ENCODE measurements around the gene IFT43.

The IFT43 gene

DNA sequence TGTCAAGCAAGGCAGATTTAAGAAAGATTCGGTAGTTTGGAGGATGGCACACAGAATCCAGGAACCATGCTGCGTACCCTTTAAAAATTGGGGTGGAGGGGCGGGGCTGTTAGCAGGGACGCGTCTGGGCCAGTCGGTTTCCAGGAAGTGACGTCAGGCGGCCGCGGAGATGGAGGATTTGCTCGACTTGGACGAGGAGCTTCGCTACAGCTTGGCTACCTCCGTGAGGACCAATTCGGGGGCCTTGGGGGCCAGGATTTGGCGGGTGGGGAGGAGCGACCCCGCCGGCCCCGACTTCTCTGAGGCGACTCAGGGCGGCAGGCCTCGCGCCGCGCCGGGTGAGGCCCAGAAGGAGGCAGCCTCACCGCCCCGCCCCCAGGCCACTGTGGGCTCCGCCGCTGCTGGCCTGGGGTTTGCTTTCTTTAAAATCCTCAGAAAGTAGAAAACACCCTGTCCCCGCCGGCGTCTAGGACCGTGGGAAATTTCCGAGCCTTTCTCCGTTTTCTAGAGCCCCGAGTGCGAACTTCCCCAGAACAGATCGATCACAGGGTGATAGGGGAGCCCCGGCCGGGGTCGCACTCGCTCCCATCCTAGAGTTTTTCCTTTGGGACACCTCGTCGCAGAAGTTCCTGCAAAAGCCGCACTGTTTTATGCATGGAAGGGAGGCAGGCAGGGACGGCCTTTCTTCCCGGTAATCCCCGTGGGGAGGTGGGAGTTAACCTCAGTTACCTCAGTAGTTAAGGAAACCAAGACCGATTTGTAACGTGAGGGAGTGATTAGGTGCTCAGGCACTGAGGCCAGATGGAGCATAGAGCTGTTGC is at the start of gene IFT43:
Gene IFT43 (plus strand): TSS at position 146 of the 821 bp plus-strand sequence. CDS start 24 bp downstream, at position 170.
- peak; percentile 79 for DNase-seq (ENCODE audit: low spot score)

DNA sequence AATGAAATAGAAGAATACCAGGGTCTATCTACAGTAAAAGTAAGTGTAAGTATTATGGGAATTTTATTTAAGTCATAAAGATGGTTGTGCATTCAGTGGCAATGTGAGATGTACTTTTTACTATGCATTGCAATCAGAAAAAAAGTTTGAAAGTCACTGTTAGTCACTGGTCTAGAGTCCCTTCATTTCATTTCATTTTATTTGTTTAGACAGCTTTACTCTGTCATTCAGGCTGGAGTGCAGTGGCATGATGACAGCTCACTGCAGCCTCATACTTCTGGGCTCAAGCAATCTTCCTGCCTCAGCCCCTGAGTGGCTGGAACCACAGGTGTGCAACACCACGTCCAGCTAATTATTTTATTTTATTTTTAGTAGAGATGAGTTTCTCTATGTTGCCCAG is 46.4 kb upstream of the IFT43 start:
- no peak for DNase-seq (ENCODE audit: low spot score)

DNA sequence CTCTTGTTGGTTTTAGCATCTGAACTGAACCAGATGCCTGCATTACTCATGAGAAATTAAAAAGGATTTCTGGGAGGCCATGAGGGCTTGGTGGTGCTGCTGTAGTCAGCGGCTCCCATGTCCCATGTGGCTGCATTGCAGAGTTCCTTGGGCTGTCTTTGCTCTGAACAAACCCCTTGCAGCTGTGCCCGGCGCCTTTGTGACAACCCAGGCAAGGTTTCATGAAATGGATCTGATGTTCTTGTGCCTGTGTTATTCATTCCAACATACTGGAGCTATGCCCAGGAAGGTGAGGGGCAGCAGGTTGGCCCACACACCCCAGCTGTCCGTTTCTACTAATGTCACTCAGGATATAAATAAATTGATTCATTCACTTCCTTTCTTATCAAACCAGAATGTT is 44.5 kb upstream of the IFT43 start:
- DNase-seq (ENCODE audit: low spot score) = no peak

DNA sequence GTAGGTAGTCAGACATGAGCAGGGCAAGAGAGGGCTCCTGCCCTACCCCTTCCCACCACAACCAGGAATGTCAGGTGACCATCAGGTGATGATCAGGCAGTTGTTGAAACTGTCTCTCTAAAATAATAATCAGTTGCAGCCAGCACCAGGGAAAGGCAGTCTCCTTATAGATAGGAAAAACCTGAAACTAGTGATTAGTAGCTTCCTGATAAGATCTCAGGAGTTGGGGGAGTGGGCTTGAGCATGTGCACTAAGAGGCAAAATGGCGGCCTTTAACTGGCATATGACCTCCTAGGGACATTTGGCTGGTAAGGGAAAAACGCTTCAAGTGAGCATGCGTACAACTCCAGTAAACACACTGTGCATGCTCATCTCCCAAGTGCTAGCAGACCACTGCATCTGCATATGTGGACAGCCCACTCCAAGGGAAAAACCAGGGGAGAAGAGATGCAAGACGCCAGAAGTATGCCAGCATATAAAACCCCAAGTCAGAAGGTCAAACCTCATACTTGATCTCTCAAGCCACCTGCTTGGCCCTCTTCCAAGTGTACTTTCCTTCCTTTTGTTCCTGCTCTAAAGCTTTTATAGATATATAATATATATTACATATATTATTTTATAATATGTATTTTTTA is 40.8 kb upstream of the IFT43 start:
- no peak for DNase-seq (ENCODE audit: low spot score)

DNA sequence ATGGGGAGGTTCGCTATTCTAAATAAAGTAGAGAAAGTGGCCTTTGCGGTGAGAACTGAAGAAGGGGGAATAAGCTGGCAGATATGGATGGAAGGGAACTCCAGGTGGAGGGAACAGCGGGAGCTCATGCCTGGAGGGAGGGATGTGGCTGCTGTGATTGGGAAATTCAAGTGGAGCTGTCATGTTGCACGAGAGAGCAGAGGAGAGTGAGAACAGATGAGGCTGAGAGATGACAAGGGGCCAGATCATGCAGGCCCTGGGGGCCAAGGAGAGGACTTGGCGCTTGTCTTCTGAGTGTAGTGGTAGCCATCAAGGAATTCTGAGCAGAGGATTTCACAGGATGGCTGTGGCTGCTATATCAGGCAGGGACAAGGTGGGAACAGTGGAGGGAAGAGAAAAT is 38.8 kb upstream of the IFT43 start:
- no peak for DNase-seq (ENCODE audit: low spot score)

DNA sequence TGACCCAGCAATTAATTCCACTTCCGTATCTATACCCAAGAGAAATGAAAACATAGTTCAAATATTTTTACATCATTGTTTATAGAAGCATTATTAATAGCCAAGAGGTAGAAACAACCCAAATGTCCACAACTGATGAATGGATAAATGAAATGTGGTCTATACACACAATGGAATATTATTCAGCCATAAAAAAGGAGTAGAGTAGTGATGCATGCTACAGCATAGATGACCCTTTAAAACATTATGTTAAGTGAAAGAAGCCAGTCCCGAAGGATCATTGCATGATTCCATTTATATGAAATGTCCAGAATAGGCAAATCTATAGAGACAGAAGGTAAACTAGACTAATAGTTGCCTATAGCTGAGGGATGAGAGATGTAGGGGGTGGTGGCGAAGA is 33.1 kb upstream of the IFT43 start:
- no peak for DNase-seq (ENCODE audit: low spot score)

DNA sequence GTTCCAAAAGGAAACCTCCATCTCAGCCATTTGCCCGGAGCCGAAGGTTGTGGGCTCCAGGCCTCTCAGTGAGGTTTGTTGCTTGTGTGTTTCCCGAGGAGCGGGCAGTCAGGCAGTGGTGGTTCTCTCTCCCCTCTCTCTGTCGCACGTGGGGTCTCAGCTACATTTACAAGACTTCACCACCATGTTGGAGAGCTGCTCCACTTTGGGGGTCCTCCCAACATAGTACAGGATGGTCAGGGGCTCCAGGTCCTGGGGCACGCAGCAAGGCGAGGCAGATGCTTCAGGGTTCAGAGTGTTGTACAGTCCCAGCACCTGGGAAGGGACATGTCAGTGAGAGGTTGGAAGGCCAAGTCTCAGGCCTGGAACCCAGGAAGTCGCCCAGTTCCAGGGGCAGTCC is 26.5 kb upstream of the IFT43 start:
- no peak for DNase-seq (ENCODE audit: low spot score)

DNA sequence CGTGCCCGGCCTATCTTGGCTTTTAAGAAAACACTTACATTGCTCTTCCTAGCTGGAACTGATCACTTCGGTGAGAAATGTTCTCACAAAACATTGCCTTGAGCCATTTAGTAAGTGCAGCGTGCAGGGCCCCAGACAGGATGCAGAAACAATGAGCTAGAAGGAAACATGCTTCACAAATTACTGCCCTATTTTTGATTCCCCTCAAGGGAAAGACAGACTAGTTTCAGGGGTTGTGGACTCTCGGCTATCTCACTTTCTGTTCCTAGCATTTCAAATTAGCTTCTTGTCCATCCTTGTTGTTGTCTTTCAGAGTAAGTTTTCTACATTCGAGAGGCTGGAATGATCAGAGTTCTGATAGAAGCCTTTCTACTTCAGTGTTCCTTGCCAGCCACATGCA is 25.3 kb upstream of the IFT43 start:
- no peak for DNase-seq (ENCODE audit: low spot score)

DNA sequence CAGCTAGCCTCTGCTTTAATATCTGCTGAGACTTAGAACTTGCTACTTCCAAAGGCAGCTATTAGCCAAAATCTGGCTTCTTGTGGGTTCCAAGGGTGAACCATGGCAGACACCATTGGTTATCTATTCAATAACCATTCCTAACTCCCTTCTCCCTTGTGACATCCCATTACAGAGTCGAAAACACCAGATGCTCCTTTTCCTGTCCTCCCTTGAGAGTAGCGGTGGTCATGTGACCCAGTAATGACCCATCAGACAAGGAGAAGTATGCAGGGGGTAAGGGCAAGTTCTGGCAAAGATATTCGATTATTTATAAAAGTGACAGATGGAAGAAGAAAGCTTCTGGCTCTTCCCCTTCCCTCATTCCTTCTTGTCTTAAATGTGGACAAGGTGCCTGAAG is 23.9 kb upstream of the IFT43 start:
- no peak for DNase-seq (ENCODE audit: low spot score)

DNA sequence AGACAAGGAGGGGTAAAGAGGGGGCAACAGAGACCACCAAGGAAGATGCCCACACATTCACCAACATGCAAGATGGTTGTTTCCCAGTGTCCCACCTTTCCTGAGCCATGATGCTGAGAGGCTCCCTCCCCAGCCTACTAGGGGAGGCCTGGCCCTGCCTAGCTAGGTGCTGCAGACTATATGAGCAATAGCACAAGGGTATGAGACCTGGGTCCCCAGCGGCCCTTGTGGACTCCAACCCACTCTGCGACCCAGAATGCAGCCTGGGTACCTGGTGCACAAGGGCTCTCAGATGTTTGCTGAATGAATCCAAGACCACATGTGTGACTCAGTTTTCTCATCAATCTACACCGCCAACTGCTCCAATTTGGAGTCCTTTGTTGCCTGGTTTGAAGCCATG is 17.7 kb upstream of the IFT43 start:
- no peak for DNase-seq (ENCODE audit: low spot score)

DNA sequence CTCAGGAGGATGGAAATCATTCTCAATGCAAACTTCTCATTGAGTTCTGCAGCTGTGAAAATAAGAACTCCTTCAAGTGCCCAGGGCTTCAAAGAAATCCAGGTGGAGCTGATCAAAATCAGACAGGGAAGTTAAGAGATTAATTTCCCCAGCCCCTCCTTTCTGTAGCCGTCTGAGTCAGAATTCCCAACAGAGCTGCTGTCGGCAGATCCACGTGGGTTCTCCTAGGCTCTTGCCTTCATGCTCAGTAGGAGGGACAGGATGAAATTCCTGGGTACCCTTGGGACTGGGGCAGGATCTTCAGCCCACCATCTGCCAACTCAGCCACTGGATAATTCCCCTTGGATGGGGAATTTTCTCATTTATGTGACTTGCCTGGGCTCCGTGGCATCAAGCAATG is 17.1 kb upstream of the IFT43 start:
- DNase-seq (ENCODE audit: low spot score) = no peak

DNA sequence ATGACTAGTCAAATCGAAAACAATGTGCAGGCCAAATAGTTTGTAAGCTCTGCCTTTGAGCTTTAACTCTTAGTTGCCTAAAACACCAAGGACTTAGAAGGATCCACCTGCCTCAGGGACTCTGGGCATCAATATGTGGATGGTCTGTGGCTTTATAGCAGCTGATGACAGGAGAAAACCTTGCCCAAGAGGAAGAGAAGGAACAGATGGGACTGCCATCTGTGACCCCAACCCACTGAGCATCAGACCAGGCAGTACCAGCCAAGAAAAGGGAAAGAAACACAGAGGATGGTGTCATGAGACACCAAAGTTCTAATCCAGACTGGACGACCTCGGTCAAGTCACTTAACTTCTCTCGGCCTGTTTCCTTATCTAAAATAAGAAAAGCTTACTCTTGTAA is 16.4 kb upstream of the IFT43 start:
- no peak for DNase-seq (ENCODE audit: low spot score)

DNA sequence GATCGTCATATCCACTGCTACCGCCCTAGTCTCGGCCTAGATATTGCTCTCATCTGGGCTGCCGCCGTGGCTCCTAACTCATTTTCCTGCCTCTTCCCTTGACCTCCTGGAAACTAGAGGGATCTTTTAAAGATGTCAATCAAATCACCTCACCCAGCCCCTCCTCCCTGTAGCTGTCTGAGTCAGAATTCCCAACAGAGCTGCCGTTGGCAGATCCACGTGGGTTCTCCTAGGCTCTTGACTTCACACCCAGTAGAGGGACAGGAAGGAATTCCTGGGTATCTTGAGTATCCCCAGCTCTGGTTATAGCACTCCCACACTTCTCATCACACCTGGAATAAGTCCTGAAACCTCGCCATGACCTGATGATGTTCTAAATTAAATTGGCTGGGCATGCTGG is 15.7 kb upstream of the IFT43 start:
- DNase-seq (ENCODE audit: low spot score) = no peak

DNA sequence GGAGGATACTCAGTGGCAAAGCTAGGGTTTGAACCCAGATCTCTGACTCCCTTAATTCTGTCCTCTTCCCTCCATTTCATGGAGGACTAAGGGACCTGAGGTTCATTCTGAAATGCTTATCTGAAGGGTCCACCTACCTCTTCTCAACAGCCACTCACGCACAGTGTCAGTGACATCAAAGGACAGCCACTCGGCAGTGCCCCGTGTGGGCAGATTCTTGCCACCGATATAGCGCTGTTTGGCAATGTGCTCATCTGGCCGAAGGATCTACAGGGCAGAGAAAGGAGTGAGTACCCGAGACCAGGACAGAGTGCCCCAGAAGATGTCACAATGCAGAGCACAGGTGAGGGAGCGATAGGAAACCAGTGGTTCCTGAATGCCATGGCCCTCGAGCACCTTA is 14.6 kb upstream of the IFT43 start:
- DNase-seq (ENCODE audit: low spot score) = no peak

DNA sequence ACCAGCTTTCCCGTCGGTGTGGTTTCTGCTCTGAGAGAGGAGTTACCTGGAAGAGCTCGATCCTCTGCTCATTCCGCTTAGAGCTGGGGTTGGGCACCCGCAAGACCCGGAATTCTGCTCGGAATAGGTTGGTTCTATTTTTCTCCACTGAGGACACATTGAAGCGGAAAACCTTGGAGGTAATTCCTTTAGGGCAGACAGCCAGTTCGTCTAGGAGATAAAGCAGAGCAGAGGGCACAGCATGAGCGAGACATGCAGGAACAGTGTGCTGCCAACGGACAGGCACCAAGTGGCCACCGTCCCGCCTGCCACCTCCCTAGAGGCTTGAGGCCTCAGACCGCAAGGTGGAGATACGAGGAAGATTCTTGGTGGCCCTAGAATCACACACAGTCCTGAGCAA is 14.1 kb upstream of the IFT43 start:
- no peak for DNase-seq (ENCODE audit: low spot score)

DNA sequence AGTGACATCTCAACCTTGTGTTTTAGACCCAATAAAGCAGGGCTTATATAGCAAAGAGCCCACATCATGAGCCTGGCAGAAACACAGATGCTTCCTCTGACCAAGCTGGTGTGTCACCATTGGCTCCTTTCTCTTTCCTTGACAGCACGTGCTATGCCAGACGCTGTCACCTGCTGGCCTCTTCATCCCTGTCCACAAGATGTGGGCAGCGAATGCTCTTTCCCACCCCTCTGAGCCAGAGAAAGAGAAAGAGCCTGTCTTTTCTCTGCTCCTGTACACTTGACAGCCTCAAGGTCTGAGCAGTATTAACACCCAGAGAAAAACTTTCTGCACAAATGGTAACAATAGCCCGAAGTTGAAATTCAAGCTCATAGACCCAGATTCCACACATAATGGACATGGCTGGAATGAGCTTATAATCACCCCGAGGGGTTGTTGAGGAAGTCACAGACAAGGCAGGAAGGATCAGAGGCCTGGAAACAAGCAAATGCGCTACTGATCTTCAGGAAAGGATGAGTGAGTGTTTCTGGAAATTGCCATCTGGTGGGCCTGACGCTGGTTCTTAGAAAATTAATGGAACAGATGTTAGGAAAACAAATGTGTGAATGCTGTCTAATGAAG is 12.7 kb upstream of the IFT43 start:
- no peak for DNase-seq (ENCODE audit: low spot score)

DNA sequence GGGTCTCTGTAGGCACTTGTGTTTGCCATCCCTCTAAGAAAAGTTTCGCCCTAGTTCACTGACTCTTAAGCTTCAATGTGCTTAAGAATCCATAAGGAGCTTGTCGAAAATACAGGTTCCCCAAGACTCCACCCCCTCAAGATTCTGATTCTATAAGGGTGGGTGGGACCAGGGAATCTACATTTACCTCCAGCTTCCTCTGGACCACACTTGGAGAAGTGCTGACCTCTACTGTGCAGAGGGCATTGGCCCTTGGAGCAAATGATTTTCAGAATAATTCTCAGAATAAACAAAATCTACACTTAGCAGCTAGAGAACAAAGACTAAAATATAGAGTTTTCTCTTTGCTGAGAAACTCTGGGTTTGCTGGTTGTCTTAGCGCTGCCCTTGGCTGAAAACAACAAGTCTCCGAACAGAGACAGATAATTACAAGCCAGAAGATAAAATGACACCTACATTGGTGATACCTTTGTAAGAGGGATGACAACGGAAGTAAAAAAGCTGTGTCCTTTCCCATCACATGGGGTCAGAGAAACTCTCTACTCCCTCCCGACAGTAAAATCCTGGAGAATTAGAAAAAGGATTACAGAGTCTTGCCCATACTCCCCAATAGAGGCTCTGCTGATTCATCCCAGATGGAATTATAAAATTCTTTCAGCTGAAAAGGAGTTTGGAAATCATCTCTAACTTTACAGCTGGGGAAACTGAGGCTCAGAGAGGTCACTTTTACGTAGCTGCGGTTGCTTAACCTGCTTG is 8.6 kb upstream of the IFT43 start:
- no peak for DNase-seq (ENCODE audit: low spot score)

DNA sequence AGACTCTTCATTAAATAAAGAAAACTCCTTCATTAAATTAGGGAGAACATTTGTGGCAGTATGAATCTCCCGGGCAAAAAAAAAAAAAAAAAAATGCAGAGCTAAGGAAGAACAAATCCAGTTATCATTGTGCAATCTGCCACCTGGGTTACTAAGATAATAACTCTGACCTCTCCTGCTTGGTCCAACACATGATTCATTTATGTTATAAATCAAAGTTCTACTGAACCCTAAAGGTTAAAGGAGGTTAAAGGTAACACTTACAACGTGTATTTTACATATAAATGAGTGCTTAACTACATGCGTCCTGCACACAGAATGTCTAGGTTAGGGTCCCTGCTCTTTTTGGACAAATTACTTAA is 8.0 kb upstream of the IFT43 start:
- no peak for DNase-seq (ENCODE audit: low spot score)

DNA sequence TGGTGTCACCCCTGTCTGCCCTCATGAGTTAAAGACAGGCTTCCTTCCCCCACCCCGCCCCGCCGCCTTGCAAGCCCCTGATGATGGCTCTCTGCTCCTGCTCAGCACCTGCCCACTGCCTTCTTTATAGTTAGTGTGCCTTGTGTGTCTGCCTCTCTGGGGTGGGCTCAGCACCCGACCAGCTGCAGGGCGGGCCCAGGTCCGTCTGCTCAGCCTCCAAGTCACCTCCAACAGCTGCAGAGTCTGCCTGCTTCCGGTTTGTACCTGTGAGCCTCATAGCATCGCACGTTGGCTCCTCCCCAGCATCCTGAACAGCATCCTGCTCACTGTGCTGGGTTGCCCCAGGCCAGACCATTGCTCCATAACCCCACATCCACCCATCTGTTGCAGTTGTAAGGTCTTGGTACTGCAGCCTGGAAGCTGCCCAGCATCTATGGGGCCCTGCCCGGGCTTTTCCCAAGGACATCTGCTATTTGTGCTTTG is 7.3 kb upstream of the IFT43 start:
- DNase-seq (ENCODE audit: low spot score) = no peak

DNA sequence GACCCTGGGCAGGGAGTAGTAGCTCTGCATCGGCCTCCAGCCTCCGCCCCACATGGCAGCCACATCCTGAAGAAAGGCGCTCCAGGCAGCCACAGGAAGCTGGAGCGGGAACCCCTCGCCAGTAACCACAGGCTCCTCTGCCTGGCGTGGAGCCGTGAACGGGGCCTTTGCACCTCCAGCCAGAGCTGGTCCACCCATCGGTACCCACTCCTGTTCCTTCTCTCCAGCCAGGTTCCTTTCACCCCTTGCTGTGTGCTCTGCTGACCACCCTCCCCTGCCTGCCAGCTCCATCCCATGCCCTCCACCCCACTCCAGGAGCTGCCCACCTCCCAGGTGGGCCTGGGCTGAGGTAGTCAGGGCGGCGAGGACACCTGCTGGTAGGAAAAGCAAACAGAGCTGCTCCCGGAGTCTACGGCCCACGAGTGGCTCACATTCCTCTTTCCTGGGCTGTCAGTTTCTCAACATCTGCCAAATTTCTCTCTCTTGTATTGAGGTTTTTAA is 6.4 kb upstream of the IFT43 start:
- no peak for DNase-seq (ENCODE audit: low spot score)

DNA sequence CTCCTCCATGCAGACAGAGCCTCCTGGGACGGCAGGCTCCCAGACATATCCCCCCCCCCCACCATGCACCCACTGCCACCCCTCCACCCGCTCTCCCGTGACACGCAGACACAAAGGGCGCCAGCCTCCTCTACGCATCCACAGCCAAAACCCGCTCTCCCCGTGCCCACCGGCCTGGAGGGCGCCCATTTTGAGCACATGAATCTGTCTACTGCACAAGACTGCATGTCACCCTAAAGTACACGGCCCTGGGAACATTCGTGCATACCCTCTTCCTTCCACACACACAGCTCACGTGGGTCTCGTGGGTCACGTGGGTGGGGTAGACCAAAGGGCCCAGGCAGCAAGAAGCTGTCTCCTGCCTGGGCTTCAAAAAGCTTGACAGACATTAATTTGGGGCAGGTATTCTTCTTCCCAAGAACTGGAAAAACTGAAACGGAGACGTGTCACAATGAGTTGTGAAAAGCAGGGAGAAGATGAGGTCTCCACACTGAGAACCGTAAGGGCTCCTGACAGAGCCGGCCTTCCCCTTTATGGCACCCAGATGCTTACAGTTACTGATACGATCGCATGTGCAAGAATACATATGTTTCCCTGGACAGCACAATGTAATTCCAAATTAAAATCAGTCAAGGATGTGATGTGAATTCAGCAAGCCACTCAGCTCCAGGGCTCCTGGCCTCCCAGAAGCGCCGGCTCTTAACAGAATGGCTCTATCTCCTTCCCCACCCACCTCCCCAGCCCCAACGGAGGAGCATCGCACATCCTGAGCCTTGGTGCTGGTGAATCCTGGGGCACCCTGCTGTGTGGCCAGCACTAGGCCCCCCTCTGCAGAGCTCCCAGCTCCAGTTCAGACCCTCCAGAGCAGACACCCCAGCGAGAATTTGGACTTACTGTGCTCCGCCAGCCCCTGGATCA is 5.7 kb upstream of the IFT43 start:
- no peak for DNase-seq (ENCODE audit: low spot score)
